Activated CD4-positive, alpha-beta memory T cell treated with anti-CD3 and anti-CD28 coated beads for 36 hours (primary cell): Measurements from ENCODE around the gene NHLRC2. TPM values are rescaled to one million over a fixed set of nuclear protein-coding genes. Genes with fewer than 3 reads are reported as not detected.
A peak's percentile ranks its signal among the peaks of the same experiment; 100 is the strongest.
"Not testable (repeated sequence)": the region's sequence is repeated elsewhere in the genome, so short reads cannot be mapped to it uniquely, and the experiment has no call there.

Source experiments
- CTCF ChIA-PET: fragments of 350-600 bp; sonication (Branson Sonifier 250); formaldehyde crosslinking; loops from one replicate; lab custom pipeline; 2021; ENCODE audit warnings: antibody characterized with exemption, inconsistent platforms; lab: Charles Lee
- POLR2A ChIA-PET: fragments of 350-600 bp; sonication (Branson Sonifier 250); formaldehyde crosslinking; loops from one replicate; lab custom pipeline; 2021; ENCODE audit warnings: antibody characterized with exemption; lab: Charles Lee
- DNase-seq: peaks from one replicate; pipeline ENCODE4 v3.0.0-alpha.2; 2020
- H3K27ac Mint-ChIP-seq: one replicate; pipeline ENCODE4 v1.8.0; 2021; ENCODE audit warnings: mixed read lengths
- H3K27me3 Mint-ChIP-seq: one replicate; pipeline ENCODE4 v1.8.0; 2021; ENCODE audit warnings: mixed read lengths
- H3K36me3 Mint-ChIP-seq: one replicate; pipeline ENCODE4 v1.8.0; 2021; ENCODE audit warnings: mixed read lengths
- H3K4me1 Mint-ChIP-seq: one replicate; pipeline ENCODE4 v1.8.0; 2021; ENCODE audit warnings: low read depth, mixed read lengths
- H3K4me3 Mint-ChIP-seq: one replicate; pipeline ENCODE4 v1.8.0; 2021; ENCODE audit warnings: mild to moderate bottlenecking, mixed read lengths
- H3K9me3 Mint-ChIP-seq: one replicate; pipeline ENCODE4 v1.8.0; 2021; ENCODE audit warnings: mixed read lengths
- intact Hi-C: fragments of 100-400 bp; cut with micrococcal nuclease; formaldehyde crosslinking; loops from one replicate; pipeline ENCODE4 v1.15.1; 2023
- total RNA-seq, 2 experiments: library from RNA; stranded (reverse); gene quantifications; one replicate each; pipeline ENCODE4 v1.2.3, GENCODE V29; 2021

Gene NHLRC2, protein sequence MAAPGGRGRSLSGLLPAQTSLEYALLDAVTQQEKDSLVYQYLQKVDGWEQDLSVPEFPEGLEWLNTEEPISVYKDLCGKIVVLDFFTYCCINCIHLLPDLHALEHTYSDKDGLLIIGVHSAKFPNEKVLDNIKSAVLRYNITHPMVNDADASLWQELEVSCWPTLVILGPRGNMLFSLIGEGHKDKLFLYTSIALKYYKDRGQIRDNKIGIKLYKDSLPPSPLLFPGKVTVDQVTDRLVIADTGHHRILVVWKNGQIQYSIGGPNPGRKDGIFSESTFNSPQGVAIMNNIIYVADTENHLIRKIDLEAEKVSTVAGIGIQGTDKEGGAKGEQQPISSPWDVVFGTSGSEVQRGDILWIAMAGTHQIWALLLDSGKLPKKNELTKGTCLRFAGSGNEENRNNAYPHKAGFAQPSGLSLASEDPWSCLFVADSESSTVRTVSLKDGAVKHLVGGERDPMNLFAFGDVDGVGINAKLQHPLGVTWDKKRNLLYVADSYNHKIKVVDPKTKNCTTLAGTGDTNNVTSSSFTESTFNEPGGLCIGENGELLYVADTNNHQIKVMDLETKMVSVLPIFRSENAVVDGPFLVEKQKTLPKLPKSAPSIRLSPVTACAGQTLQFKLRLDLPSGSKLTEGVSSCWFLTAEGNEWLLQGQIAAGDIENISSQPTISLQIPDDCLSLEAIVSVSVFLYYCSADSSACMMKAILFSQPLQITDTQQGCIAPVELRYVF
- 10 to 100 TPM; 21.8 to 23.7 TPM for total RNA-seq

GRCh38 chr10:113854013-113854760, at the start of gene NHLRC2, which contains the start of gene DCLRE1A:
NHLRC2 (plus strand) TSS chr10:113854661; CDS start chr10:113854873, 212 bp downstream.
DCLRE1A (minus strand) TSS chr10:113854082; CDS start chr10:113853182, 900 bp downstream.
- DNase-seq, result peak; percentile 76
- H3K27me3 Mint-ChIP-seq, result no peaks in the 10 kb centered on the region
- peaks cover 42% of the 10 kb centered on the region for H3K4me1 Mint-ChIP-seq
- intact Hi-C loops, result loop anchor here (1.0 to 10.0 kb wide), 5 partner anchors 107 to 691 kb away; no protein-coding TSS in a partner anchor
- ChIA-PET POLR2A (interaction anchor here (0.6 kb wide), 1 partner anchor 320 kb away, joined by 3 read pairs; no protein-coding TSS in a partner anchor), CTCF (no interaction called here)
- peak within 1 kb of the TSS; percentile 87 for H3K4me3 Mint-ChIP-seq
- H3K36me3 Mint-ChIP-seq, result peaks cover 20% of the 10 kb centered on the region
- no peaks in the 10 kb centered on the region for H3K9me3 Mint-ChIP-seq
- H3K27ac Mint-ChIP-seq, result peak within 1 kb of the TSS; percentile 96

DNA sequence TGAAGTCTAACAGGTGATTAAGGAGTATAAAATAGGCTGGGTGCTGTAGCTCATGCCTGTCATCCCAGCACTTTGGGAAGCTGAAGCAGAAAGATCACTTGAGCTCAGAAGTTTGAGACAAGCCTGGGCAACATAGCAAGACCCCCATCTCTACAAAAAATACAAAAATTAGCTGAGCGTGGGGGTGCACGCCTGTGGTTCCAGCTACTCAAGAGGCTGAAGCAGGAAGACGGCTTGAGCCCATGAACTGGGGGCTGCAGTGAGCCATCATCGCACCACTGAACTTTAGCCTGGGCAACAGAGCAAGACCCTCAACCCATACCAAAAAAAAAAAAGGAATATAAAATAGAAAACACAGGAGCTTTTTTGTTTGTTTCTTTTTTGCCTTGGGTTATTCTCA, 48.0 kb upstream of the NHLRC2 start:
- H3K4me1 Mint-ChIP-seq, result no peaks in the 10 kb centered on the region
- H3K4me3 Mint-ChIP-seq, result no peak overlapping the region
- H3K9me3 Mint-ChIP-seq, result no peaks in the 10 kb centered on the region
- DNase-seq, result no peak
- intact Hi-C loops, result no loop called here
- no peak overlapping the region for H3K27ac Mint-ChIP-seq
- no peaks in the 10 kb centered on the region for H3K36me3 Mint-ChIP-seq
- CTCF ChIA-PET, result interaction anchor here (0.6 to 1.3 kb wide), 2 partner anchors 9 to 10 kb away, joined by 3 to 4 read pairs; no protein-coding TSS in a partner anchor
- H3K27me3 Mint-ChIP-seq, result peaks cover 20% of the 10 kb centered on the region
- POLR2A ChIA-PET, result no interaction called here

DNA sequence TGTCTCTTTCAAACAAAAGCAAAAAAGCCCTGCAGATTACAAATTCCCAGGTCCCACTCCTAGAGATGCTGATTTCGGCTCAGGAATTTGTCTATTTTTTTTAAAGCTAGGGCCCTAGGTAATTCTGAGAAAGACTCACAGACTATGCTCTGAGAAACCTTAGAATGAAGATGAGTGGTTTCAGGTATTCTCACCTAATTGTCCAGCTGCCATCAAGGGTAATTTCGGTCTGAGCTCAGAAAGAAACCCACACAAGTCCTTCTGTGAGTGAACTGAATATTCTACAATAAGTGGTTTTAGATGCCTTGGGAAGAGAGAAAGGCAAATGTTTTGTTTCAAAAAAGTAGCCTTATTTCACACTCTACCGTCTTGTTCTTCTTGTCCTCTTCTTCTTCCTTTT, 46.3 kb upstream of the NHLRC2 start:
- Mint-ChIP-seq H3K4me1 (no peaks in the 10 kb centered on the region), H3K27ac (no peak overlapping the region), H3K27me3 (peaks cover 20% of the 10 kb centered on the region), H3K4me3 (no peak overlapping the region), H3K9me3 (no peaks in the 10 kb centered on the region), H3K36me3 (no peaks in the 10 kb centered on the region)
- POLR2A ChIA-PET, result no interaction called here
- intact Hi-C loops, result no loop called here
- CTCF ChIA-PET, result interaction anchor here (1.2 to 1.5 kb wide), 2 partner anchors 9 to 296 kb away, joined by 4 read pairs; no protein-coding TSS in a partner anchor
- no peak for DNase-seq

GRCh38 chr10:113814700-113815099, 39.8 kb upstream of the NHLRC2 start:
- H3K4me1 Mint-ChIP-seq, intact Hi-C loops, H3K27ac Mint-ChIP-seq, CTCF ChIA-PET, H3K9me3 Mint-ChIP-seq, H3K36me3 Mint-ChIP-seq, H3K4me3 Mint-ChIP-seq, H3K27me3 Mint-ChIP-seq, DNase-seq, POLR2A ChIA-PET: not testable (repeated sequence)

DNA sequence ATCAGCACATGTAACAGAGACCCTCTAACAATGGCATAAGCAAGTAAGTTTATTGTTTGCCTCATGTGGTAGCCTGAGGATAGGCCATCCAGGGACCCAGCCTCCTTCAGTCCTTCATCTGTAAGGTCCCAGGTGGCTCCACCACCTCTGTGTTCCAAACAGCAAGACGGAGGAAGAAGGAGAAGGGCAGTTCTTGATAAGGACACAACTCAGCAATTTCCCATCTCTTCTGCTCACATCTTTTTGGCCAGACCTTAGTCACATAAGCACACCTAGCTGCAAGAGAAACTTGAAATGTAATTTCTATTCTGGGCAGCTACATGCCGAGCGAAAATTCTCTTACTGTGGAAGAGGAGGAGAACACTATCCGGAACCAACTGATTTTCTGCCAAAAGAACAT, 34.5 kb upstream of the NHLRC2 start:
- POLR2A ChIA-PET, result no interaction called here

GRCh38 chr10:113820507-113820906, 34.0 kb upstream of the NHLRC2 start:
- ChIA-PET POLR2A (no interaction called here), CTCF (no interaction called here)
- Mint-ChIP-seq H3K36me3 (no peaks in the 10 kb centered on the region), H3K4me1 (no peaks in the 10 kb centered on the region), H3K4me3 (no peak overlapping the region), H3K27me3 (peaks cover 4% of the 10 kb centered on the region), H3K9me3 (no peaks in the 10 kb centered on the region), H3K27ac (no peak overlapping the region)
- no peak for DNase-seq
- intact Hi-C loops, result no loop called here

More for the DNA sequence above, 34.5 kb upstream of the NHLRC2 start:
- Mint-ChIP-seq H3K36me3 (no peaks in the 10 kb centered on the region), H3K27ac (no peak overlapping the region), H3K4me3 (no peak overlapping the region), H3K27me3 (peaks cover 4% of the 10 kb centered on the region), H3K9me3 (no peaks in the 10 kb centered on the region), H3K4me1 (no peaks in the 10 kb centered on the region)
- CTCF ChIA-PET, result interaction anchor here (0.6 kb wide), 1 partner anchor 887 kb away, joined by 3 read pairs; no protein-coding TSS in a partner anchor
- intact Hi-C loops, result no loop called here
- DNase-seq, result no peak

DNA sequence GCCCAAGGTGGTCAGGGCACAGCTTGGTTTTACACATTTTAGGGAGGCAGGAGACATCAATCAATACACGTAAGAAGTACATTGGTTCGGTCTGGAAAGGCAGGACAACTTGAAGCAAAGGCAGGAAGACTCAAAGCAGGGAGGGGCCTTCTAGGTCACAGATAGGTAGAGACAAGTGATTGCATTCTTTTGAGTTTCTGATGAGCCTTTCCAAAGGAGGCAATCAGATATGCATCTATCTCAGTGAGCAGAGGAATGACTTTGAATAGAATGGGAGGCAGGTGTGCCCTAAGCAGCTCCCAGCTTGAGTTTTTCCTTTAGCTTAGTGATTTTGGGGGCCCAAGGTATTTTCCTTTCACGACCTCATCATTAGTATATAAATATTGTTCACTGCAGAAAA, 33.2 kb upstream of the NHLRC2 start:
- H3K36me3 Mint-ChIP-seq, intact Hi-C loops, H3K4me3 Mint-ChIP-seq, POLR2A ChIA-PET, DNase-seq, H3K27ac Mint-ChIP-seq, CTCF ChIA-PET, H3K9me3 Mint-ChIP-seq, H3K4me1 Mint-ChIP-seq, H3K27me3 Mint-ChIP-seq: not testable (repeated sequence)

DNA sequence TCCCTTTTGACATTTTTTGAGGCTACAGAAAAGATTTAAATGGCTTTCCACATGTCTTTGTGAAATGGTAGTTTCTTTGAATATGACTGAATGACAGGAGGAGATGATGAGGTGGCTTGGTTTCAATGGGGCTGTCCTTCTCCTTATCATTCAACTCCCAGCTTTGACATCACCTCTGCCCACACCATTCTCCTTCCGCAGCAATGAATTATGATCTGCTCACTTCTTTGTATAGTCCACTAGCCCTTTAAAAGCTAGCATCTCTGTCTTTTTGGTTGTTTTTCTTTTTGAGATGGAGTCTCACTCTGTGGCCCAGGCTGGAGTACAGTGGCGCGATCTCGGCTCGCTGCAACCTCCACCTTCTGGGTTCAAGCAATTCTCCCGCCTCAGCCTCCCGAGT, 32.3 kb upstream of the NHLRC2 start:
- Mint-ChIP-seq H3K4me1 (no peaks in the 10 kb centered on the region), H3K27me3 (peaks cover 4% of the 10 kb centered on the region), H3K9me3 (no peaks in the 10 kb centered on the region), H3K36me3 (no peaks in the 10 kb centered on the region), H3K4me3 (no peak overlapping the region), H3K27ac (no peak overlapping the region)
- ChIA-PET POLR2A (no interaction called here), CTCF (no interaction called here)
- DNase-seq, result no peak
- intact Hi-C loops, result no loop called here

DNA sequence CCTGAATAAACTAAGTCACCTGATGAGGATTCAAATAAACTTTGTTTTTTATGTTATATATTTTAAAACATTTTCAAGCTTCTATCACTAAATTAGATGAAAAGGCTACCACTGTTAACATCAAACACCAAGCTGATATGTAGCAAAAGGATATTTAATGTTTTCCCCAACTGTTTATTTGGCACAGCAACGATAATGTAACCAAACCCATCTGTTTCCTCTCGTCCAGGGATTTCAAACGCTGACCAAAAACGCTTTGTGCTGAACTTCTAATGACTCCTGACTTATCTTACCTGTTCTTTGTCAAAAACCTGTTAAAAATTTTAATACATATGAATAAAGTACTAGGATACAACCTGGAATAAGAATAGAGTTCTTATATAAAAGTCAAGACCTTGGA, 31.1 kb upstream of the NHLRC2 start:
- Mint-ChIP-seq H3K4me3 (no peak overlapping the region), H3K36me3 (no peaks in the 10 kb centered on the region), H3K27ac (no peak overlapping the region), H3K27me3 (peaks cover 4% of the 10 kb centered on the region), H3K9me3 (no peaks in the 10 kb centered on the region), H3K4me1 (no peaks in the 10 kb centered on the region)
- intact Hi-C loops, result no loop called here
- no peak for DNase-seq
- CTCF ChIA-PET, result interaction anchor here (0.8 to 1.5 kb wide), 2 partner anchors 24 to 280 kb away, joined by 3 to 4 read pairs; no protein-coding TSS in a partner anchor
- POLR2A ChIA-PET, result no interaction called here

GRCh38 chr10:113825791-113826190, 28.7 kb upstream of the NHLRC2 start:
- Mint-ChIP-seq H3K4me1 (no peaks in the 10 kb centered on the region), H3K27me3 (peaks cover 4% of the 10 kb centered on the region), H3K36me3 (no peaks in the 10 kb centered on the region), H3K4me3 (no peak overlapping the region), H3K9me3 (no peaks in the 10 kb centered on the region), H3K27ac (no peak overlapping the region)
- DNase-seq, result no peak
- CTCF ChIA-PET, result interaction anchor here (1.3 kb wide), 1 partner anchor 278 kb away, joined by 3 read pairs; no protein-coding TSS in a partner anchor
- POLR2A ChIA-PET, result no interaction called here
- intact Hi-C loops, result no loop called here

- CTCF ChIA-PET, H3K27me3 Mint-ChIP-seq: not testable (repeated sequence)
Observed at GRCh38 chr10:113828567-113828966, 25.9 kb upstream of the NHLRC2 start.

More at GRCh38 chr10:113828567-113828966, 25.9 kb upstream of the NHLRC2 start:
- H3K4me3 Mint-ChIP-seq, H3K27ac Mint-ChIP-seq, POLR2A ChIA-PET, H3K4me1 Mint-ChIP-seq, H3K36me3 Mint-ChIP-seq, intact Hi-C loops, DNase-seq, H3K9me3 Mint-ChIP-seq: not testable (repeated sequence)
